Measurements from ENCODE around the gene KPNA3.
"Not testable (repeated sequence)": the region's sequence is repeated elsewhere in the genome, so short reads cannot be mapped to it uniquely, and the experiment has no call there.

The KPNA3 gene

GRCh38 chr13:49754146-49754545 is 38.3 kb downstream of the KPNA3 start:
- no peak for DNase-seq (ENCODE audit: low read depth, low spot score)

GRCh38 chr13:49749848-49750247 is 42.6 kb downstream of the KPNA3 start:
- no peak for DNase-seq (ENCODE audit: low read depth, low spot score)

- DNase-seq (ENCODE audit: low read depth, low spot score): no peak
These were observed 46.4 kb downstream of the KPNA3 start for GRCh38 chr13:49746111-49746510.

- no peak for DNase-seq (ENCODE audit: low read depth, low spot score)
These were observed 51.6 kb downstream of the KPNA3 start for GRCh38 chr13:49740870-49741269.

GRCh38 chr13:49739498-49740187 is 52.8 kb downstream of the KPNA3 start:
- no peak for DNase-seq (ENCODE audit: low read depth, low spot score)

GRCh38 chr13:49733181-49733951 is 59.1 kb downstream of the KPNA3 start:
- peak; percentile 3 for DNase-seq (ENCODE audit: low read depth, low spot score)

GRCh38 chr13:49731766-49732165 is 60.7 kb downstream of the KPNA3 start:
- DNase-seq (ENCODE audit: low read depth, low spot score): peak; percentile 45

GRCh38 chr13:49716615-49717014 is 75.9 kb downstream of the KPNA3 start:
- no peak for DNase-seq (ENCODE audit: low read depth, low spot score)

- no peak for DNase-seq (ENCODE audit: low read depth, low spot score)
These were observed 77.7 kb downstream of the KPNA3 start for GRCh38 chr13:49714757-49715156.

- peak; percentile 5 for DNase-seq (ENCODE audit: low read depth, low spot score)
These were observed 81.1 kb downstream of the KPNA3 start for GRCh38 chr13:49711218-49711863.

GRCh38 chr13:49704264-49704663 is 88.2 kb downstream of the KPNA3 start:
- not testable (repeated sequence) for DNase-seq (ENCODE audit: low read depth, low spot score)

GRCh38 chr13:49701491-49701890 is 91.0 kb downstream of the KPNA3 start:
- DNase-seq (ENCODE audit: low read depth, low spot score): no peak

GRCh38 chr13:49697468-49697867 is 95.0 kb downstream of the KPNA3 start:
- DNase-seq (ENCODE audit: low read depth, low spot score): no peak

- no peak for DNase-seq (ENCODE audit: low read depth, low spot score)
These were observed 98.0 kb downstream of the KPNA3 start for GRCh38 chr13:49694446-49694845.

- no peak for DNase-seq (ENCODE audit: low read depth, low spot score)
These were observed 98.6 kb downstream of the KPNA3 start for GRCh38 chr13:49693877-49694276.

- no peak for DNase-seq (ENCODE audit: low read depth, low spot score)
These were observed 99.2 kb downstream of the KPNA3 start for GRCh38 chr13:49693191-49693733.

GRCh38 chr13:49690995-49691784 is 101.3 kb downstream of the KPNA3 start, which contains the start of gene EBPL:
Gene EBPL (minus strand): TSS chr13:49691486. CDS start chr13:49691424, 62 bp downstream.
- peak; percentile 97 for DNase-seq (ENCODE audit: low read depth, low spot score)

GRCh38 chr13:49690133-49690994 is 102.1 kb downstream of the KPNA3 start:
- DNase-seq (ENCODE audit: low read depth, low spot score): peak; percentile 51

GRCh38 chr13:49683489-49683888 is 109.0 kb downstream of the KPNA3 start:
- no peak for DNase-seq (ENCODE audit: low read depth, low spot score)

GRCh38 chr13:49681842-49682435 is 110.5 kb downstream of the KPNA3 start:
- peak; percentile 70 for DNase-seq (ENCODE audit: low read depth, low spot score)

All from astrocyte of the hippocampus (primary cell).